HepG2 (cell line): Measurements from ENCODE around the gene BPI.

Experiments used
- ATF7-NPFF ChIP-seq: sonication (generic); formaldehyde crosslinking; IDR thresholded peaks from 2 replicates; pipeline ENCODE4 v1.8.1; 2023; ENCODE audit warnings: mild to moderate bottlenecking, low read depth, missing genetic modification reagents, moderate library complexity
- CBX5 ChIP-seq: sonication (generic); formaldehyde crosslinking; IDR thresholded peaks from 2 replicates; pipeline ENCODE4 v1.4.0; 2020; ENCODE audit warnings: missing genetic modification reagents, borderline replicate concordance
- CTCF ChIP-seq: sonication (generic); formaldehyde crosslinking; IDR thresholded peaks from 2 replicates; pipeline ENCODE4 v1.5.0; 2020; ENCODE audit warnings: mild to moderate bottlenecking, missing genetic modification reagents, moderate library complexity
- GATAD2A ChIP-seq: IDR thresholded peaks from 2 replicates; pipeline ENCODE4 v1.6.1; 2016
- JUN ChIP-seq: sonication (generic); formaldehyde crosslinking; IDR thresholded peaks from 2 replicates; pipeline ENCODE4 v1.4.0; 2020; ENCODE audit warnings: mild to moderate bottlenecking, missing genetic modification reagents
- TAF1 ChIP-seq: sonication (generic); formaldehyde crosslinking; IDR thresholded peaks from 2 replicates; pipeline ENCODE4 v1.4.0; 2020; ENCODE audit warnings: missing genetic modification reagents
- TSC22D2 ChIP-seq: sonication (generic); formaldehyde crosslinking; IDR thresholded peaks from 2 replicates; pipeline ENCODE4 v1.5.1; 2020; ENCODE audit warnings: missing genetic modification reagents, mild to moderate bottlenecking, borderline replicate concordance
- ZNF468 ChIP-seq: sonication (generic); formaldehyde crosslinking; IDR thresholded peaks from 2 replicates; pipeline ENCODE4 v1.8.0; 2022; ENCODE audit warnings: mild to moderate bottlenecking, moderate library complexity, missing genetic modification reagents
- ZNF670 ChIP-seq: sonication (generic); formaldehyde crosslinking; IDR thresholded peaks from 2 replicates; pipeline ENCODE4 v1.8.0; 2022; ENCODE audit warnings: mild to moderate bottlenecking, missing genetic modification reagents, borderline replicate concordance
- TF ChIP-seq, protein P1 (sequence below): sonication (generic); formaldehyde crosslinking; IDR thresholded peaks from 2 replicates; pipeline ENCODE4 v1.4.0; 2020; ENCODE audit warnings: missing genetic modification reagents
- TF ChIP-seq, protein P2 (sequence below): sonication (generic); formaldehyde crosslinking; IDR thresholded peaks from 2 replicates; pipeline ENCODE4 v1.4.0; 2020; ENCODE audit warnings: missing genetic modification reagents

- no peak for TF ChIP-seq ZNF468 (CRISPR knock-in tag)
- no peak for TF ChIP-seq TAF1 (CRISPR knock-in tag)
- no peak for TF ChIP-seq ATF7-NPFF (CRISPR knock-in tag)
- no peak for TF ChIP-seq ZNF670 (CRISPR knock-in tag)
- TF ChIP-seq, protein P1, sequence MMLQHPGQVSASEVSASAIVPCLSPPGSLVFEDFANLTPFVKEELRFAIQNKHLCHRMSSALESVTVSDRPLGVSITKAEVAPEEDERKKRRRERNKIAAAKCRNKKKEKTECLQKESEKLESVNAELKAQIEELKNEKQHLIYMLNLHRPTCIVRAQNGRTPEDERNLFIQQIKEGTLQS (CRISPR knock-in tag), result no peak
- TF ChIP-seq, protein P2, sequence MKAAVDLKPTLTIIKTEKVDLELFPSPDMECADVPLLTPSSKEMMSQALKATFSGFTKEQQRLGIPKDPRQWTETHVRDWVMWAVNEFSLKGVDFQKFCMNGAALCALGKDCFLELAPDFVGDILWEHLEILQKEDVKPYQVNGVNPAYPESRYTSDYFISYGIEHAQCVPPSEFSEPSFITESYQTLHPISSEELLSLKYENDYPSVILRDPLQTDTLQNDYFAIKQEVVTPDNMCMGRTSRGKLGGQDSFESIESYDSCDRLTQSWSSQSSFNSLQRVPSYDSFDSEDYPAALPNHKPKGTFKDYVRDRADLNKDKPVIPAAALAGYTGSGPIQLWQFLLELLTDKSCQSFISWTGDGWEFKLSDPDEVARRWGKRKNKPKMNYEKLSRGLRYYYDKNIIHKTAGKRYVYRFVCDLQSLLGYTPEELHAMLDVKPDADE, result no peak
- no peak for TF ChIP-seq JUN (CRISPR knock-in tag)
- TF ChIP-seq GATAD2A, result no peak
- no peak for TF ChIP-seq CTCF (CRISPR knock-in tag)
- no peak for TF ChIP-seq TSC22D2 (CRISPR knock-in tag)
- TF ChIP-seq CBX5 (CRISPR knock-in tag), result no peak
These were observed 31.6 kb upstream of the BPI start for GRCh38 chr20:38272398-38272797.
